ENCODE measurements around the gene C6orf141. TPM values are rescaled to one million over a fixed set of nuclear protein-coding genes. Genes with fewer than 3 reads are reported as not detected.

The C6orf141 gene
- total and polyA plus RNA-seq, 4 donors = 0.14 to 0.84 (median 0.38) TPM

GRCh38 chr6:49522710-49523593, 27.5 kb upstream of the C6orf141 start:
- peak; percentile 38 for DNase-seq (ENCODE audit: low spot score)
- 25% methylated on average over 7 of the region's 7 CpGs for WGBS
- Histone ChIP-seq H3K27ac (ENCODE audit: low read depth in 1 of 2, low read length in 2 of 2) (peak overlapping the region; percentile 57 to 77), H3K9ac (ENCODE audit: low read depth in 1 of 2, low read length in 2 of 2) (no peak overlapping the region), H3K36me3 (ENCODE audit: control insufficient read depth in 4 of 4, insufficient read depth in 3 of 4, low read depth in 1 of 4, low read length in 3 of 4) (no peaks in the 10 kb centered on the region), H3K4me1 (ENCODE audit: control insufficient read depth in 4 of 4, insufficient read depth in 4 of 4, low read length in 3 of 4) (peaks cover 12 to 56% (median 50%) of the 10 kb centered on the region in 4 donors), H3K9me3 (ENCODE audit: control insufficient read depth in 4 of 4, low read length in 3 of 4) (no peaks in the 10 kb centered on the region), H3K27me3 (ENCODE audit: control insufficient read depth in 4 of 4, insufficient read depth in 4 of 4, low read length in 3 of 4) (no peaks in the 10 kb centered on the region), H3K4me3 (ENCODE audit: low read depth in 1 of 3, low read length in 3 of 3) (no peak overlapping the region)
- TF ChIP-seq SP1 (IDR thresholded peaks at IDR 0.05) (peak; percentile 92), EGR1 (IDR thresholded peaks at IDR 0.05; ENCODE audit: low read depth in 2 of 2) (no peak), FOXA1 (IDR thresholded peaks at IDR 0.05) (peak; percentile 99), FOXA2 (IDR thresholded peaks at IDR 0.05) (peak; percentile 99), NR2F2 (IDR thresholded peaks at IDR 0.05) (no peak), GABPA (IDR thresholded peaks at IDR 0.05 in 1 of 2, conservative IDR thresholded peaks at IDR 0.05 in 1 of 2) (no peak), TAF1 (conservative IDR thresholded peaks at IDR 0.05) (peak; percentile 57), JUND (IDR thresholded peaks at IDR 0.05) (peak; percentile 62 to 65), ZBTB33 (IDR thresholded peaks at IDR 0.05) (peak; percentile 81), REST (IDR thresholded peaks at IDR 0.05) (peak; percentile 57), YY1 (IDR thresholded peaks at IDR 0.05) (peak; percentile 56), ATF3 (IDR thresholded peaks at IDR 0.05) (no peak), RXRA (IDR thresholded peaks at IDR 0.05) (peak; percentile 77 to 85), HNF4G (IDR thresholded peaks at IDR 0.05) (peak; percentile 79), MAX (IDR thresholded peaks at IDR 0.05) (peak; percentile 68), HNF4A (conservative IDR thresholded peaks at IDR 0.05) (peak; percentile 93 to 94), CTCF (IDR thresholded peaks at IDR 0.05; ENCODE audit: low read depth, low read length, missing input control) (no peak), RAD21 (IDR thresholded peaks at IDR 0.05) (peak; percentile 22 to 50)

Measured in liver (tissue), 9 donors.